ENCODE results near the gene TAS2R14.

The TAS2R14 gene

GRCh38 chr12:10901427-10901826 lies 37.6 kb downstream of the TAS2R14 start:
- no peak for DNase-seq

GRCh38 chr12:10900972-10901371 lies 38.1 kb downstream of the TAS2R14 start:
- no peak for DNase-seq

- DNase-seq: no peak
Observed at GRCh38 chr12:10900530-10900929, 38.5 kb downstream of the TAS2R14 start.

GRCh38 chr12:10896854-10897253 lies 42.2 kb downstream of the TAS2R14 start:
- DNase-seq: no peak

GRCh38 chr12:10891937-10892336 lies 47.1 kb downstream of the TAS2R14 start:
- no peak for DNase-seq

- DNase-seq: no peak
Observed at GRCh38 chr12:10889226-10889625, 49.8 kb downstream of the TAS2R14 start.
